Measurements from ENCODE around the gene ZNF142. TPM values are rescaled to one million over a fixed set of nuclear protein-coding genes. Genes with fewer than 3 reads are reported as not detected.

Gene ZNF142
- total and polyA plus RNA-seq, 5 experiments from 2014 or later = 2.3 to 48.6 (median 14.7) TPM

DNA sequence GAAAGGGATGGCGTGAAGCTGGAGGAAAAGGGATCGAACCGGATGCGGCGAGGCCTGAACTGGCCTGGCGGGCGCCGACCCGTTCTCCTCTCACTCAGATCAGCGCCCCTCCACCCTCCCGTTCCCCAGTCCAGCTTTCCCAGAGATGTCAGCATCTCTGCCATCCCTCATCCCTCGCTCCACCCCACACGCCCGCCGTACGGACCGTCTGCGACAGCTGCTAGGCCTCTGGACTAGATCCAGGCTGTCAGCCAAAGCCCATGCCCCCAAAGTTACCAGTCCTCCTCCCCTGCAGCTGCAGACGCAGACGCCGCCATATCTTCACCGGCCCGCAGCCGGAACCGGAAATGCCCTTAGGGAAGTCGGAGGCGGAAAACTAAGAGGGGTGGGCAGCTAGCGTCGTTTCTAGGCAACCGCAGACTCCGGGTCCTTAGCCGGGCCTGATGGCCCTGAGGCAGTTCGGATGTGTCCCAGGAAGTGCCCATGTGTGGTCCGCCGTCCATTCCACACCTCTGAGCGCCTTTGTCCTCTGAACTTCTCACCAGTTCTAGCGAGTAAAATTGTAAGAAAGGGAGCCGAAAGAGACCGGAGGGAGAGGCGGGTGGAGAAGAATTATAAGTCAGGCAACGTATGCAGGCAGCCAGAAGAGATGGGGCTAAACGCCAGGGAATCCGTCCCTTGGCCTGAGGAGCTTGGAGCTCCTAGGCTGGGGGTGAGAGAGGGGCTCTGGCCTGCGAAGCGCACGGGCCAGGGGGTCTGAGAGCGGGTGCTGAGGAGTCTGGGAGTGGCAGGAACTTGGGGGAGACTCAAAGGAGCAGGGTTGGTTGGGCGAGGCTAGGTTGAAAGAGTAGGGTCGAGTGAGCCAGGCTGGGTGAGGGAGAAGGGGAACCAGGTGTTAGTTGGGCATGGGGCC lies 12.5 kb upstream of the ZNF142 start, which contains the start of the genes RNF25 and STK36:
TSS of gene RNF25 (minus strand) at position 349 of the 913 bp plus-strand sequence. CDS start at position 317, 32 bp downstream.
TSS of gene STK36 (plus strand) at position 433 of the 913 bp plus-strand sequence. CDS start 744 bp downstream, outside the sequence.
- H3K9me3 Mint-ChIP-seq = no peaks in the 10 kb centered on the region
- H3K27ac Mint-ChIP-seq = peak within 1 kb of the TSS; percentile 93 to 99 (median 98)
- H3K27me3 Mint-ChIP-seq = no peaks in the 10 kb centered on the region
- peak within 1 kb of the TSS; percentile 97 to 99 (median 98) for H3K4me3 Mint-ChIP-seq
- H3K4me1 Mint-ChIP-seq = peaks cover 20 to 36% (median 24%) of the 10 kb centered on the region in 4 donors
- H3K36me3 Mint-ChIP-seq = peaks cover 0 to 19% (median 2%) of the 10 kb centered on the region in 3 donors
- DNase-seq = peak; percentile 68 to 92 (median 80)
- POLR2A ChIA-PET = interaction anchor here (0.5 to 5.6 kb wide), 7 partner anchors 9 to 617 kb away, joined by 3 to 61 read pairs (median 5); partner anchors contain the start of genes BCS1L, TTLL4 and ZNF142
- peak; percentile 95 to 97 for ATAC-seq

DNA sequence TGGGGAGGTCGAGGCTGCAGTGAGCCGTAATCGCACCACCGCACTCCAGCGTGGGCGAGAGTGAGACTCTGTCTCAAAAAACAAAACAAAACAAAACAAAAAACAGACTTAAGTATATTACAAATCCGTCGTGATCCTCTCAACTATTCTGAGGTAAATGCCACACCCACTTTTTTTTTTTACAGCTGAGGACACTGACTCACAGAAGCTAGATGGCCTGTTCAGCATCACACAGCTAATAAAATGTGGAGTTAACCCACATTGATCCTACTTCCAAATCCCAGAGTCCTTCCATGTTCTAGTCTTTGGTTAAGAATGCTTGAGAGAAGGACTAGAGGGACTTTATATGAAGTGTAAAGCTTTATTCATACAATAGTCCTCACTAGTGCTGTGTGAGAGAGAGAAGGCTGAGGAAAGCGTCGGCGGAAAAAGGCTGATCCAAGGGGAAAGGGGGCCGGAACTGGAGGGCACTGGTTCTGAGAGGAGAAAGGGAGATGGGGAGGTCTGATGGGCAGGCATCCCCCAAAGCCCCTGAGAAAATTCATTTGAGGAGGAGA lies 11.8 kb upstream of the ZNF142 start:
- H3K36me3 Mint-ChIP-seq = peaks cover 0 to 21% (median 2%) of the 10 kb centered on the region in 3 donors
- ATAC-seq = peak in 1 of 2 donors; percentile 2
- no peaks in the 10 kb centered on the region for H3K9me3 Mint-ChIP-seq
- no peak for DNase-seq
- H3K4me3 Mint-ChIP-seq = peak overlapping the region; percentile 97 to 99 (median 98)
- peaks cover 20 to 36% (median 24%) of the 10 kb centered on the region in 4 donors for H3K4me1 Mint-ChIP-seq
- H3K27ac Mint-ChIP-seq = peak overlapping the region; percentile 93 to 99 (median 98)
- no peaks in the 10 kb centered on the region for H3K27me3 Mint-ChIP-seq
- POLR2A ChIA-PET = interaction anchor here (0.5 to 5.6 kb wide), 6 partner anchors 8 to 618 kb away, joined by 3 to 61 read pairs (median 5); partner anchors contain the start of genes BCS1L, TTLL4 and ZNF142

DNA sequence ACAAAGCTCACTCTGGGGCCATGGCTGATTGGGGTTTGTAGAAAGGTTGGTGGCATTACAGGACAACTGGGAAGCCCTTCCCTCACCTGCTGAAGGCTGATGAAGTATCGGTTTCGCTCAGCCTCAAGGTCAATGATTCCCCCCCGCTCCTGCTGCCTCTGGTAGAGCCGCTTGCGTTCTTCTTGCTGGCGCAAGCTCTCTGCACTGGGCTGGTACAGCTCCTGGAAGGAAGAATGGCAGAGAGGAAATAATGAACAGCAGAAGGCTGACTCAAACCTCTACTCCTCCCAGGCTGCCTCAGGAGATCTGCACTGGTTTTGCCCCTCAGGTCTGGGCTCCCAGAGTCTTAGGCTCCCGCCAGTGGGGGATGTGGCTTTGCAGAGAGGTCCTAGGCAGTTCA lies 5.2 kb upstream of the ZNF142 start:
- DNase-seq (no peak), ATAC-seq (no peak)
- Mint-ChIP-seq H3K27me3 (no peaks in the 10 kb centered on the region), H3K4me1 (peaks cover 9 to 15% (median 12%) of the 10 kb centered on the region in 4 donors), H3K9me3 (no peaks in the 10 kb centered on the region), H3K36me3 (peaks cover 0 to 60% (median 5%) of the 10 kb centered on the region in 3 donors), H3K4me3 (no peak overlapping the region), H3K27ac (peak overlapping the region in 2 of 10 donors; percentile 33 to 49)
- POLR2A ChIA-PET = no interaction called here

DNA sequence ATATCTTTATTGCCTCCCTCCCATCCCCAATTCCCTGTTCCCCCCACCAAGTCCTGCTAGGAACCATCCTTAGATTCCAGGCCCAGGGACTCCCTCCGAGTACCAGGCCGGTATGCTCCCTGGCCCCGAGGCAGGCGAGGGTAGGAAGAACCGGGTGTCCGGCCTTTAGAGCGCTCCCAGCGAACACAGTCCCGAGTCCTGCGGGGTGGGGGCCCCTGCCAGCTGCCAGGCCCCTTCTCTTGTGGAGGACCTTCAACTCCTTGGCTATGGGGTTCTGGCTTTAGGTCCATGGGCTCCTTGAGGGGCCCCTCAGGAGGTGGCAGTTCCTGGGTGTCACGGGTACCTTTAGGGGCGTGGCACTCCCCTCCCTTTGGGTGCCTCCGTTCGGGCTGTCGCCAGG lies 4.5 kb upstream of the ZNF142 start:
- no peak for DNase-seq
- Mint-ChIP-seq H3K27me3 (no peaks in the 10 kb centered on the region), H3K27ac (peak overlapping the region in 2 of 10 donors; percentile 4 to 17), H3K9me3 (no peaks in the 10 kb centered on the region), H3K4me3 (no peak overlapping the region), H3K4me1 (peaks cover 12 to 17% (median 15%) of the 10 kb centered on the region in 4 donors), H3K36me3 (peaks cover 0 to 60% (median 5%) of the 10 kb centered on the region in 3 donors)
- ATAC-seq = no peak
- POLR2A ChIA-PET = interaction anchor here (1.5 kb wide), 1 partner anchor 8 kb away, joined by 5 read pairs; the partner anchor contains the start of genes RNF25 and STK36

DNA sequence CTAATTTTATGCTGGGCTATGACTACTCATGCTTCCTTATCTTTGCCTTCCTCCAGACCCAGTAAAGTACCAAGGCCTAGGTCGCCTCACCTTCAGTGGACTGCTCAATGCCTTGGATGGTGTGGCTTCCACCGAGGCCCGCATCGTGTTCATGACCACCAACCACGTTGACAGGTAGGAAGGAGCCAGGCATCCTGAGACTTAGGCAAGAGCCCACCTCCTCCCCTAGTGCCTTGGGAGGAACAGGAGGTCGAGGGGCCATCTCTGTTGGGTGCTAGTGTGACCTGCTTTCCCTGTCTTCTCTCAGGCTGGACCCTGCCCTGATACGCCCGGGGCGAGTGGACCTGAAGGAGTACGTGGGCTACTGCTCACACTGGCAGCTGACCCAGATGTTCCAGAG lies 3.4 kb upstream of the ZNF142 start:
- Mint-ChIP-seq H3K36me3 (peaks cover 0 to 57% (median 5%) of the 10 kb centered on the region in 3 donors), H3K4me1 (peaks cover 15 to 27% (median 24%) of the 10 kb centered on the region in 4 donors), H3K4me3 (peak overlapping the region in 1 of 10 donors; percentile 20), H3K27ac (peak overlapping the region in 1 of 10 donors; percentile 29), H3K9me3 (no peaks in the 10 kb centered on the region), H3K27me3 (no peaks in the 10 kb centered on the region)
- no peak for DNase-seq
- ATAC-seq = no peak
- POLR2A ChIA-PET = interaction anchor here (0.6 to 1.5 kb wide), 2 partner anchors 9 to 515 kb away, joined by 3 to 5 read pairs; partner anchors contain the start of genes RNF25 and STK36

DNA sequence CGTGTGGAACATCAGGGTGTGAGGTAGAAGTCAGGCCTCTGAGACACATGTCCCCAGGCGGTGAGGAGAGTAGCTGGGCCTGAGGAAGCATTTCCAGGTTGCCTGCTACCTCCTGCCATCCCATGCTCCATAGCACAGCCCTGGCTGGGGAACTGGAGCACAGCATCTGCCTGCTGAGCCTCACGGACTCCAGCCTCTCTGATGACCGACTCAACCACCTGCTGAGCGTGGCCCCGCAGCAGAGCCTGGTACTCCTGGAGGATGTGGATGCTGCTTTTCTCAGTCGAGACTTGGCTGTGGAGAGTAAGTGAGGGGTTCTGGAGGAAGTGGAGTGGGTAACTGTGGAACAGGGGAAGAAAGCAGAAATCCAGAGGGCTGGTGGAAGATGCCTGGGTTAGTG lies 3.0 kb upstream of the ZNF142 start:
- no peaks in the 10 kb centered on the region for H3K27me3 Mint-ChIP-seq
- H3K4me1 Mint-ChIP-seq = peaks cover 15 to 32% (median 27%) of the 10 kb centered on the region in 4 donors
- peaks cover 0 to 57% (median 5%) of the 10 kb centered on the region in 3 donors for H3K36me3 Mint-ChIP-seq
- H3K27ac Mint-ChIP-seq = peak overlapping the region in 1 of 10 donors; percentile 29
- H3K4me3 Mint-ChIP-seq = peak overlapping the region in 2 of 10 donors; percentile 20 to 28
- POLR2A ChIA-PET = interaction anchor here (1.5 to 4.9 kb wide), 2 partner anchors 9 to 10 kb away, joined by 5 to 61 read pairs; partner anchors contain the start of genes RNF25 and STK36
- ATAC-seq (no peak), DNase-seq (no peak)
- H3K9me3 Mint-ChIP-seq = no peaks in the 10 kb centered on the region

DNA sequence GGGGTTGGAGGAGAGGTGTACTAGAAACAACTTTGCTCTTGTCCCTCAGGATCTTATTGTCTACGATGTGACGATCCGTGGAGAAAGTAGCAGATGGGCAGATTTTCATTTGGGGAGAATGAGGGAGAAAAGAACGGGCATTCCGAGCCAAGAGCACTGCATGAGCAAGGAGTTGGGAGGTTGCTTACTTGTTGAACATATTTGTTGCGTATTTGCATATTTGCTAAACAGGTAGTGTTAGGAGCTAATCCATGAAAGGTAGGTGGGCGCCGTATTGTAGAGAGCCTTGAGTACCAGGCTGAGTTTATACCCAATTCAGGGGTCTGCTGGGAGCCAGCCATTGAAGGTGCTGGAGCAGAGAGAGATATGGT lies 550 bp upstream of the ZNF142 start:
- POLR2A ChIA-PET = interaction anchor here (0.6 to 4.9 kb wide), 10 partner anchors 11 to 732 kb away, joined by 3 to 61 read pairs (median 6); partner anchors contain the start of genes AAMP, ARPC2, PNKD and RNF25

DNA sequence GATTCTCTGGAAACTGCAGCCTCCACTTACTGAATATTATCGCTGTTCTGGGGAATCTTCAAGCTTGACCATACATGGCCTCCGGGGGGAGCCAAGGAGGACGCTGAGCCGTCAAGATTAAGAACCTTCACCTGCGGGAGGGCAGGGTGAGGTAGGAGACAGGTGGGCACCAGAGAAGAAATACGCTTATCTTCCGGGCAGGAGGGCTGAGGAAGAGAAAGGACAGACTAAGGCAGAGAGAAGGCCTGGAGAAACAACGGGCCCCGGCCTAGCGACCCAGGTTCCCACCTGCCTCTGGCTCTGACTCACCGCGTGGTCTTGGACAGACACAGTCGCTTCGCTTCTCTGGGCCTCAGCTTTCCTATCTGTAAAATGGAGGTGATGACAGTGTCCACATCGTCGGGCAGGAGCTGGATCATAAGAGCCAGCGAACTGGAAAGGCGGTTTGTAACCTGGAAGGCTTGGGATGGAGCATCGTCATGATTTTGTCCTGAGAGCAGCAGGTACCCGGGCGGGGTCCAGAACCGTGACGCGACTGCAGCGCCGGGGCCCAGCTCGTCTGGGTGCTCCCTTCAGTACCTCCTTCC lies 659 bp downstream of the ZNF142 start:
- peaks cover 0 to 56% (median 3%) of the 10 kb centered on the region in 3 donors for H3K36me3 Mint-ChIP-seq
- H3K27ac Mint-ChIP-seq = peak overlapping the region; percentile 89 to 98 (median 95)
- no peaks in the 10 kb centered on the region for H3K9me3 Mint-ChIP-seq
- POLR2A ChIA-PET = interaction anchor here (0.7 to 4.9 kb wide), 13 partner anchors 9 to 733 kb away, joined by 3 to 61 read pairs (median 4); partner anchors contain the start of genes AAMP, ARPC2, DNAJB2 and PNKD
- DNase-seq (peak in 8 of 10 donors; percentile 9 to 36 (median 18)), ATAC-seq (peak in 1 of 2 donors; percentile 31)
- H3K4me3 Mint-ChIP-seq = peak overlapping the region; percentile 94 to 100 (median 99)
- no peaks in the 10 kb centered on the region for H3K27me3 Mint-ChIP-seq
- H3K4me1 Mint-ChIP-seq = peaks cover 17 to 46% (median 35%) of the 10 kb centered on the region in 4 donors

More for the DNA sequence above, 550 bp upstream of the ZNF142 start:
- no peak for DNase-seq
- peaks cover 0 to 57% (median 3%) of the 10 kb centered on the region in 3 donors for H3K36me3 Mint-ChIP-seq
- peak overlapping the region; percentile 89 to 98 (median 95) for H3K27ac Mint-ChIP-seq
- no peaks in the 10 kb centered on the region for H3K27me3 Mint-ChIP-seq
- peaks cover 17 to 45% (median 35%) of the 10 kb centered on the region in 4 donors for H3K4me1 Mint-ChIP-seq
- no peak for ATAC-seq
- no peaks in the 10 kb centered on the region for H3K9me3 Mint-ChIP-seq
- H3K4me3 Mint-ChIP-seq = peak overlapping the region; percentile 94 to 100 (median 99)

DNA sequence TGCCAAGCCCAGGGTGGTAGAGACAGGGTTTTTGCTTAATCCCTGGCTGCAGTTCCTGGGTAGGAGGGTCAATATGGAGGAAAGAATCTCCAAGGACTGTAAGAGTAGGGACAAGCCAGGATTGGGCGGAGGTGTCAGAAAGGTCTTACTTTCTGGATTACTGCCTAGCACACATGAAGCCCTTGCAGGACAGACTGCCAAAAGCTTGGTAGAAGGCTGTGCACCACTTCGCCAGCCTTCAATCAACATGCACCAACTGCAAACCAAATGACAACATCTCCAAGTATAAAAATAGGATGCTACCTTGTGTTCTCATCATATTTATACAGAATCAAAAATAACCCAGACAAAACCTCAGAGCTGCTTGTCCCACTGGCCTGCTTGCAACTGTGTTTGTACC lies 3.7 kb downstream of the ZNF142 start:
- Mint-ChIP-seq H3K27ac (no peak overlapping the region), H3K9me3 (no peaks in the 10 kb centered on the region), H3K4me3 (no peak overlapping the region), H3K27me3 (no peaks in the 10 kb centered on the region), H3K36me3 (peaks cover 0 to 64% (median 3%) of the 10 kb centered on the region in 3 donors), H3K4me1 (peaks cover 12 to 56% (median 35%) of the 10 kb centered on the region in 4 donors)
- POLR2A ChIA-PET = no interaction called here
- ATAC-seq (no peak), DNase-seq (no peak)

DNA sequence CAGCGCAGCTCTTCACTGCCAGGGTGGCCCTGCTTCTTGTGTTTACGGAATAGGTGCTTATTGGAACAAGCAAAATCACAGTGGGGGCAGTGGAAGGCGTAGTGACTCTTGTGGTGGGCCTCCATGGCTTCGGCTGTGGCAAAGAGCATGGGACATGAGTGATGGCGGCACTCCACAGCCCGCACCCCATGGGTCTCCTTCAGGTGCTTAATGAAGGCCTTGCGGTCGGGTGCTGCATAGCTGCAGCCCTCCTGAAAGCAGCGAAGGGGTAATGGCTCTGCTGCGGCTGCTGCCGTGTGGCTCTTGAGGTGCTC lies 10.7 kb downstream of the ZNF142 start:
- POLR2A ChIA-PET = interaction anchor here (0.6 to 1.4 kb wide), 2 partner anchors 10 to 81 kb away, joined by 4 read pairs; partner anchors contain the start of genes BCS1L, USP37 and ZNF142
- Mint-ChIP-seq H3K27ac (peak overlapping the region in 4 of 10 donors; percentile 12 to 81 (median 62)), H3K9me3 (no peaks in the 10 kb centered on the region), H3K27me3 (no peaks in the 10 kb centered on the region), H3K36me3 (peaks cover 4 to 90% (median 19%) of the 10 kb centered on the region in 3 donors), H3K4me1 (peaks cover 3 to 20% (median 13%) of the 10 kb centered on the region in 4 donors), H3K4me3 (no peak overlapping the region)
- DNase-seq (no peak), ATAC-seq (no peak)

DNA sequence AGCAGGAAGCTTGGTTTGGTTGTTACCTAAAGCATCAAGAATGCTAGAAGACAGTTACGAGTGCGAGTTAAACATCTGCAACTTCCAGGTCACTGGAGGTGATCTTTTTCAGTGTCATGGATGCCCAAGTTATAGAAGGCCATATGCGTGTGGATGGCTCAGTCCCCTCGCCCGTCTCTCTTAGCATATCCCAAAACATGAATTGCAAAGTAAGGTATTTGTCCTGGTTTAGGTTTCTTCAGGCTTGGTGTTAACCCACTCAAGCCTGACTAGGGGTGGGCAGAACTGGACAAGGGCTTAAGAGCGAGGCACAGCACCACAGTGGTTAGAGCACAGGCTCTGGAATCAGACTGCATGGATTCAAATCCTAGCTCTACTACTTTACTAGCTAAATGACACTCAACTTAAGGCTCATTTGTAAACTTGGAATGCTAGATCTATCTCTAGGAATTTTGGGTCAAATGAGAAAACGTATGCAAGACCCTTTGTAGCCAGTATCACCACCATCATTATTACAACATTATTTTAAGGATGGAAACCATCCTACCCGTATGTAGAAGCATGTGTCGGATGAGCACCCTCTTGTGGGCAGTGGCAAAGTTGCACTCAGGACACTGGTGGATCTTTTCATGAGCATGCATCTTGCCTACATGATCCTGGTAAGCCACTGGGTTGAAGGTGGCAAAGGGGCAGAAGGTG lies 11.2 kb downstream of the ZNF142 start:
- Mint-ChIP-seq H3K27ac (peak overlapping the region in 5 of 10 donors; percentile 3 to 81 (median 55)), H3K4me3 (no peak overlapping the region), H3K4me1 (peaks cover 3 to 20% (median 13%) of the 10 kb centered on the region in 4 donors), H3K9me3 (no peaks in the 10 kb centered on the region), H3K36me3 (peaks cover 4 to 88% (median 19%) of the 10 kb centered on the region in 3 donors), H3K27me3 (no peaks in the 10 kb centered on the region)
- ATAC-seq (peak; percentile 83 to 89), DNase-seq (peak in 9 of 10 donors; percentile 21 to 77 (median 44))
- POLR2A ChIA-PET = no interaction called here
